H9 (cell line): ENCODE data around the gene SGF29. TPM values are rescaled to one million over a fixed set of nuclear protein-coding genes. Genes with fewer than 3 reads are reported as not detected.
A peak's percentile ranks its signal among the peaks of the same experiment; 100 is the strongest.

Source experiments
- DNase-seq: peaks from one replicate; pipeline ENCODE4 v3.0.0-alpha.2; 2017
- H2AFZ ChIP-seq: one replicate; pipeline ENCODE4 v1.6.1; 2013; ENCODE audit warnings: mild to moderate bottlenecking, low read length, control low read depth, moderate library complexity
- H2AK5ac ChIP-seq: 2 replicates; pipeline ENCODE4 v1.6.1; 2013; ENCODE audit warnings: low read length, control low read depth, mixed read lengths; ENCODE audit not compliant: insufficient read length
- H2BK120ac ChIP-seq: one replicate; pipeline ENCODE4 v1.6.1; 2013; ENCODE audit warnings: low read depth, mild to moderate bottlenecking, low read length, control low read depth, inconsistent platforms; ENCODE audit not compliant: poor library complexity, severe bottlenecking
- H2BK12ac ChIP-seq: 2 replicates; pipeline ENCODE4 v1.6.1; 2013; ENCODE audit warnings: low read length, control low read depth, mixed read lengths, low read depth; ENCODE audit not compliant: insufficient read length
- H2BK15ac ChIP-seq: 2 replicates; pipeline ENCODE4 v1.6.1; 2013; ENCODE audit warnings: low read depth, low read length, control low read depth
- H2BK20ac ChIP-seq: one replicate; pipeline ENCODE4 v1.6.1; 2013; ENCODE audit warnings: low read depth, mild to moderate bottlenecking, low read length, control low read depth, inconsistent platforms; ENCODE audit not compliant: poor library complexity, severe bottlenecking
- H2BK5ac ChIP-seq: 2 replicates; pipeline ENCODE4 v1.6.1; 2013; ENCODE audit warnings: low read length, control low read depth, mixed read lengths; ENCODE audit not compliant: insufficient read length
- H3K14ac ChIP-seq: 2 replicates; pipeline ENCODE4 v1.6.1; 2013; ENCODE audit warnings: low read length, control low read depth; ENCODE audit not compliant: insufficient read depth
- H3K18ac ChIP-seq: 2 replicates; pipeline ENCODE4 v1.6.1; 2013; ENCODE audit warnings: low read depth, mild to moderate bottlenecking, mixed read lengths, low read length, control low read depth; ENCODE audit not compliant: insufficient read length
- H3K23ac ChIP-seq: 2 replicates; pipeline ENCODE4 v1.6.1; 2013; ENCODE audit warnings: low read length, control low read depth, mixed read lengths, low read depth; ENCODE audit not compliant: insufficient read length
- H3K23me2 ChIP-seq: 2 replicates; pipeline ENCODE4 v1.6.1; 2013; ENCODE audit warnings: low read depth, mild to moderate bottlenecking, mixed read lengths, low read length, control low read depth; ENCODE audit not compliant: insufficient read length, poor library complexity, severe bottlenecking
- H3K27ac ChIP-seq: 2 replicates; pipeline ENCODE4 v1.5.1; 2013; ENCODE audit warnings: low read length, control low read depth, mixed read lengths, low read depth; ENCODE audit not compliant: insufficient read length
- H3K27me3 ChIP-seq: 2 replicates; pipeline ENCODE4 v1.6.1; 2013; ENCODE audit warnings: low read length, control low read depth, inconsistent platforms; ENCODE audit not compliant: insufficient read depth
- H3K4ac ChIP-seq: 2 replicates; pipeline ENCODE4 v1.6.1; 2013; ENCODE audit warnings: low read depth, mild to moderate bottlenecking, control low read depth, inconsistent platforms, low read length, moderate library complexity
- H3K4me1 ChIP-seq: 2 replicates; pipeline ENCODE4 v1.6.1; 2013; ENCODE audit warnings: low read length, control low read depth, inconsistent platforms; ENCODE audit not compliant: insufficient read depth
- H3K4me2 ChIP-seq: 2 replicates; pipeline ENCODE4 v1.6.1; 2013; ENCODE audit warnings: low read length, control low read depth, mixed read lengths; ENCODE audit not compliant: insufficient read length, insufficient read depth
- H3K56ac ChIP-seq: 2 replicates; pipeline ENCODE4 v1.6.1; 2013; ENCODE audit warnings: low read depth, mild to moderate bottlenecking, mixed read lengths, low read length, control low read depth; ENCODE audit not compliant: insufficient read length
- H3K79me1 ChIP-seq: 2 replicates; pipeline ENCODE4 v1.6.1; 2013; ENCODE audit warnings: low read depth, mild to moderate bottlenecking, moderate library complexity, low read length, control low read depth, inconsistent platforms; ENCODE audit not compliant: insufficient read depth, poor library complexity, severe bottlenecking
- H3K79me2 ChIP-seq: 2 replicates; pipeline ENCODE4 v1.6.1; 2013; ENCODE audit warnings: low read length, control low read depth, inconsistent platforms; ENCODE audit not compliant: insufficient read depth
- H3K9ac ChIP-seq: 2 replicates; pipeline ENCODE4 v1.6.1; 2013; ENCODE audit warnings: low read length, control low read depth, mixed read lengths; ENCODE audit not compliant: insufficient read length; ENCODE audit errors: extremely low read depth
- H3K9me3 ChIP-seq: one replicate; pipeline ENCODE4 v1.6.1; 2013; ENCODE audit warnings: low read depth, low read length, inconsistent platforms; ENCODE audit not compliant: control insufficient read depth
- H3T11ph ChIP-seq: one replicate; pipeline ENCODE4 v1.6.1; 2013; ENCODE audit warnings: mild to moderate bottlenecking, low read length, control low read depth, inconsistent platforms
- H4K20me1 ChIP-seq: one replicate; pipeline ENCODE4 v1.6.1; 2013; ENCODE audit not compliant: control insufficient read depth, insufficient read length, insufficient read depth
- H4K5ac ChIP-seq: 2 replicates; pipeline ENCODE4 v1.6.1; 2013; ENCODE audit warnings: low read depth, mild to moderate bottlenecking, mixed read lengths, low read length, control low read depth; ENCODE audit not compliant: insufficient read length
- H4K8ac ChIP-seq: replicated peaks from 2 replicates; pipeline ENCODE4 v1.6.1; 2013; ENCODE audit warnings: low read length, control low read depth, mixed read lengths, low read depth; ENCODE audit not compliant: insufficient read length
- H4K91ac ChIP-seq: 2 replicates; pipeline ENCODE4 v1.6.1; 2013; ENCODE audit warnings: low read depth, mild to moderate bottlenecking, moderate library complexity, mixed read lengths, low read length, control low read depth; ENCODE audit not compliant: insufficient read length
- H3K27ac Mint-ChIP-seq, 3 experiments: 2 replicates in 2 of 3; 3 replicates in 1 of 3; pipeline ENCODE4 v1.8.0; 2020 to 2021; ENCODE audit warnings: mixed read lengths in 3 of 3, mild to moderate bottlenecking in 1 of 3, moderate library complexity in 1 of 3
- H3K27me3 Mint-ChIP-seq: 2 replicates; pipeline ENCODE4 v1.8.0; 2021; ENCODE audit warnings: low read depth, mild to moderate bottlenecking, moderate library complexity, mixed read lengths
- H3K36me3 Mint-ChIP-seq, 3 experiments: 2 replicates in 2 of 3; 3 replicates in 1 of 3; pipeline ENCODE4 v1.8.0; 2020 to 2021; ENCODE audit warnings: low read depth in 3 of 3, mixed read lengths in 3 of 3; ENCODE audit not compliant: insufficient read depth in 1 of 3
- H3K4me1 Mint-ChIP-seq, 2 experiments: 2 replicates each; pipeline ENCODE4 v1.8.0; 2020; ENCODE audit warnings: mixed read lengths in 2 of 2
- H3K4me3 Mint-ChIP-seq, 2 experiments: 2 replicates in 1 of 2; 3 replicates in 1 of 2; pipeline ENCODE4 v1.8.0; 2020 to 2021; ENCODE audit warnings: mild to moderate bottlenecking in 2 of 2, mixed read lengths in 2 of 2, moderate library complexity in 1 of 2
- H3K9me3 Mint-ChIP-seq, 2 experiments: 2 replicates in 1 of 2; 3 replicates in 1 of 2; pipeline ENCODE4 v1.8.0; 2020; ENCODE audit warnings: mild to moderate bottlenecking in 2 of 2, mixed read lengths in 2 of 2, moderate library complexity in 1 of 2
- WGBS: extraction: QIAGEN DNeasy Blood & Tissue Kit; methylation state at CpG from one replicate; pipeline ENCODE4 v1.1.7; 2013; ENCODE audit warnings: missing lambda C conversion rate, low lambda C conversion rate, mixed read lengths; ENCODE audit not compliant: insufficient read length; ENCODE audit errors: extremely low coverage; 5-methylcytosine and 5-hydroxymethylcytosine counted together
- total RNA-seq: library from RNA; stranded (reverse); gene quantifications from 2 replicates; pipeline ENCODE4 v1.2.1, GENCODE V29; 2021
- TF ChIP-seq, protein P1 (sequence below): fragments of 200-600 bp; sonication (generic); conservative IDR thresholded peaks from 3 replicates; pipeline ENCODE4 v1.8.0; 2021; ENCODE audit warnings: antibody characterized with exemption, mild to moderate bottlenecking

The SGF29 gene
- total RNA-seq, 1 experiment from 2014 or later = 24.8 TPM

DNA sequence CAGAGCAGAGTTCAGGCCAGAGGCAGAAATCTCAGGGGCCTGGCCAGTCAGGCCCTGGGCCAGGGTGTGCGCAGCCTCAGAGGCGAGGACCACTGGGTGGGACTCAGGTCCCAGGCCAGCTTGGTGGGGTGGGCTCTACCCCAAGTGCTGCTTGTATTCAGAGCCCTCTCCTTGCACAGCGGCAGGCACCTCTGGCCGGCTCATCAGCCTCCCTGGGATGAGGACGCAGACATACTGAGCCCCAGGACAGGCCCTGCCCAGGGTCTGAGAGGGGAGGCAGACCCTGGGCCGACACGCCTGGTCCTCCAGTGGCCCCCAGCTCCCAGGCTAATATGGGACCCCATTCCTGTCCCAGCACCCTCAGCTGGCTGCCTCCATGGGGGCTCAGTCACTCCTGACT lies 39.5 kb upstream of the SGF29 start:
- H3K27me3 Mint-ChIP-seq = no peaks in the 10 kb centered on the region; the same call in 1 of the 2 replicates
- WGBS = no CpG with 5 or more reads among the region's 7 CpGs
- no peak overlapping the region for H3K4me2 ChIP-seq

More for the DNA sequence above, 39.5 kb upstream of the SGF29 start:
- Mint-ChIP-seq H3K27ac (peak overlapping the region in 1 of 3 experiments; percentile 87; a peak in 1 of 7 replicates), H3K9me3 (no peaks in the 10 kb centered on the region), H3K4me1 (no peaks in the 10 kb centered on the region), H3K4me3 (no peak overlapping the region), H3K36me3 (no peaks in the 10 kb centered on the region)
- Histone ChIP-seq H3K4ac (no peak overlapping the region), H4K91ac (no peak overlapping the region), H3K23me2 (no peaks in the 10 kb centered on the region), H3K9me3 (no peaks in the 10 kb centered on the region), H3T11ph (no peak overlapping the region), H4K20me1 (no peaks in the 10 kb centered on the region), H2BK120ac (no peak overlapping the region), H3K79me2 (no peaks in the 10 kb centered on the region), H2AK5ac (no peak overlapping the region), H4K8ac (no peak overlapping the region), H2BK20ac (no peak overlapping the region), H2BK5ac (no peak overlapping the region), H2BK12ac (no peak overlapping the region), H3K27me3 (no peaks in the 10 kb centered on the region), H3K14ac (peak overlapping the region; percentile 71; the same call in 1 of the 2 replicates), H3K56ac (no peak overlapping the region), H3K9ac (no peak overlapping the region), H3K79me1 (no peaks in the 10 kb centered on the region), H2AFZ (no peak overlapping the region), H3K18ac (no peak overlapping the region), H4K5ac (no peak overlapping the region), H3K23ac (no peak overlapping the region), H3K4me1 (no peaks in the 10 kb centered on the region), H3K27ac (no peak overlapping the region), H2BK15ac (no peak overlapping the region; the same call in 1 of the 2 replicates)
- TF ChIP-seq, protein P1, sequence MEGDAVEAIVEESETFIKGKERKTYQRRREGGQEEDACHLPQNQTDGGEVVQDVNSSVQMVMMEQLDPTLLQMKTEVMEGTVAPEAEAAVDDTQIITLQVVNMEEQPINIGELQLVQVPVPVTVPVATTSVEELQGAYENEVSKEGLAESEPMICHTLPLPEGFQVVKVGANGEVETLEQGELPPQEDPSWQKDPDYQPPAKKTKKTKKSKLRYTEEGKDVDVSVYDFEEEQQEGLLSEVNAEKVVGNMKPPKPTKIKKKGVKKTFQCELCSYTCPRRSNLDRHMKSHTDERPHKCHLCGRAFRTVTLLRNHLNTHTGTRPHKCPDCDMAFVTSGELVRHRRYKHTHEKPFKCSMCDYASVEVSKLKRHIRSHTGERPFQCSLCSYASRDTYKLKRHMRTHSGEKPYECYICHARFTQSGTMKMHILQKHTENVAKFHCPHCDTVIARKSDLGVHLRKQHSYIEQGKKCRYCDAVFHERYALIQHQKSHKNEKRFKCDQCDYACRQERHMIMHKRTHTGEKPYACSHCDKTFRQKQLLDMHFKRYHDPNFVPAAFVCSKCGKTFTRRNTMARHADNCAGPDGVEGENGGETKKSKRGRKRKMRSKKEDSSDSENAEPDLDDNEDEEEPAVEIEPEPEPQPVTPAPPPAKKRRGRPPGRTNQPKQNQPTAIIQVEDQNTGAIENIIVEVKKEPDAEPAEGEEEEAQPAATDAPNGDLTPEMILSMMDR = no peak
- DNase-seq = no peak
